Karpas-422 (cell line): ENCODE measurements around the gene PLA2R1. TPM values are rescaled to one million over a fixed set of nuclear protein-coding genes. Genes with fewer than 3 reads are reported as not detected.

Source experiments
- DNase-seq: peaks from one replicate; pipeline ENCODE4 v3.0.0-alpha.2; 2015
- H2AFZ ChIP-seq: fragments of 200-600 bp; sonication (generic); 2 replicates; pipeline ENCODE4 v1.6.1; 2014; ENCODE audit warnings: antibody characterized with exemption, low read length, mixed read lengths
- H3K27ac ChIP-seq: fragments of 200-600 bp; sonication (generic); 2 replicates; pipeline ENCODE4 v1.5.1; 2014; ENCODE audit warnings: mild to moderate bottlenecking, low read length, moderate library complexity
- H3K27me3 ChIP-seq: fragments of 200-600 bp; sonication (generic); 2 replicates; pipeline ENCODE4 v1.6.1; 2014; ENCODE audit warnings: low read length, mixed read lengths
- H3K36me3 ChIP-seq: fragments of 200-600 bp; sonication (generic); 2 replicates; pipeline ENCODE4 v1.6.1; 2014; ENCODE audit warnings: low read length, mixed read lengths; ENCODE audit not compliant: insufficient read depth
- H3K4me1 ChIP-seq: fragments of 200-600 bp; sonication (generic); 2 replicates; pipeline ENCODE4 v1.6.1; 2014; ENCODE audit warnings: mild to moderate bottlenecking, low read length, mixed read lengths
- H3K4me2 ChIP-seq: fragments of 200-600 bp; sonication (generic); 2 replicates; pipeline ENCODE4 v1.6.1; 2014; ENCODE audit warnings: low read length, low read depth, mild to moderate bottlenecking; ENCODE audit not compliant: poor library complexity, severe bottlenecking
- H3K4me3 ChIP-seq: fragments of 200-600 bp; sonication (generic); 2 replicates; pipeline ENCODE4 v1.5.1; 2014; ENCODE audit warnings: mild to moderate bottlenecking, antibody characterized with exemption, low read length, mixed read lengths
- H3K79me2 ChIP-seq: fragments of 200-600 bp; sonication (generic); 2 replicates; pipeline ENCODE4 v1.6.1; 2014; ENCODE audit warnings: mild to moderate bottlenecking, low read length, mixed read lengths
- H3K9ac ChIP-seq: fragments of 200-600 bp; sonication (generic); 2 replicates; pipeline ENCODE4 v1.6.0; 2014; ENCODE audit warnings: low read length
- H3K9me2 ChIP-seq: fragments of 200-600 bp; sonication (generic), shearing (Covaris generic); replicated peaks from 2 replicates; pipeline ENCODE4 v1.6.0; 2014; ENCODE audit warnings: mild to moderate bottlenecking, low read length, moderate library complexity; ENCODE audit not compliant: insufficient read depth
- H3K9me3 ChIP-seq: fragments of 300-700, 200-600 bp; sonication (generic); 2 replicates; pipeline ENCODE4 v1.6.1; 2014; ENCODE audit warnings: low read length, mixed read lengths
- H4K20me1 ChIP-seq: fragments of 200-600 bp; sonication (generic); 2 replicates; pipeline ENCODE4 v1.6.1; 2014; ENCODE audit warnings: mild to moderate bottlenecking, antibody characterized with exemption, low read length, low read depth; ENCODE audit not compliant: insufficient read depth
- total RNA-seq: library from RNA; depleted of rRNA; stranded (reverse); fragments of >200 nt; shearing (Covaris generic); gene quantifications from 2 replicates; pipeline ENCODE4 v1.2.3, GENCODE V29; 2014; ENCODE audit warnings: low replicate concordance

PLA2R1 gene
- total RNA-seq, 1 experiment from 2014 or later: not detected

DNA sequence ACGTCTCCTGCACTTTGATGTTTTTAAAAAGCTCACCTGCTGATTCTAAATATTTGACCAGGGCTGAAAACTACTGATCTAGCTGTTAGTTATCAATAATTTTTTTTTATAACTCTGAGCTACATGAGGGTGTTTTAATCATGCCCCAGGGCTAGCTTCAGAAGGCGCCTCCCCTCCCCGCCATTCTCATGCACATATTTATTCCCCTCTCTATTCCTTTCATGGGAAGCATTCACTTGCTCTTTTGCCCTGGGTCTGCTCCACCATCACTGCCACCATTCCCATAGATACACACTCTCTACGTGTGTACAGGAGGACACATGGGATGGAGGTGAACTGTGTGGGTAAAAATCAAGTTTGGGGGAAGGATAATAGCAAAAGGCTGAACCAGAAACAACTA is 101.0 kb downstream of the PLA2R1 start:
- no peak for DNase-seq
- no peaks in the 10 kb centered on the region for H3K79me2 ChIP-seq
- H3K9me2 ChIP-seq: no peaks in the 10 kb centered on the region
- H3K4me3 ChIP-seq: no peak overlapping the region
- H3K9me3 ChIP-seq: no peaks in the 10 kb centered on the region
- no peak overlapping the region for H3K9ac ChIP-seq
- H4K20me1 ChIP-seq: no peaks in the 10 kb centered on the region
- H3K27ac ChIP-seq: no peak overlapping the region
- H3K4me2 ChIP-seq: no peak overlapping the region
- no peaks in the 10 kb centered on the region for H3K36me3 ChIP-seq
- H2AFZ ChIP-seq: no peak overlapping the region
- H3K4me1 ChIP-seq: no peaks in the 10 kb centered on the region
- no peaks in the 10 kb centered on the region for H3K27me3 ChIP-seq

DNA sequence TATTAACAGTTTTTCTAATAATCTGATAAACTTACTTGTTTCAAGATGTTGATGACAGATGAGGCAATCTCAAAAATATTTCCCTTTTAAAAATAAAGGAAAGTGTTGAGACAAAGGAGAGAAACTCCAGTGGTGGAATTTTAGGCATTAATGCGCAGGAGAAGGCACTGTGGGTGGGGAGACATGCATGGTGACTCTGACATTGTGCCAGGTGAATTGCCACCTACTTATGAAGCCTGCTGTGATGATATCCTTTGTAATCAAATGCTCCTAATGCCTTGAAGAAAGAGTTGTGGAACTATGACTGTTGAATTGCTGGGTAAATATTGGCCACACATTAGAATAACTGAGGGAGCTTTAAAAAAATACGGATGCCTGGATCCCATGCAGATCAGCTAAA is 101.4 kb downstream of the PLA2R1 start:
- no peaks in the 10 kb centered on the region for H3K4me1 ChIP-seq
- no peaks in the 10 kb centered on the region for H4K20me1 ChIP-seq
- no peak overlapping the region for H3K9ac ChIP-seq
- no peaks in the 10 kb centered on the region for H3K9me2 ChIP-seq
- no peak overlapping the region for H3K27ac ChIP-seq
- no peak for DNase-seq
- no peaks in the 10 kb centered on the region for H3K27me3 ChIP-seq
- H3K36me3 ChIP-seq: no peaks in the 10 kb centered on the region
- H3K4me3 ChIP-seq: no peak overlapping the region
- H3K4me2 ChIP-seq: no peak overlapping the region
- no peaks in the 10 kb centered on the region for H3K79me2 ChIP-seq
- no peak overlapping the region for H2AFZ ChIP-seq
- H3K9me3 ChIP-seq: no peaks in the 10 kb centered on the region

DNA sequence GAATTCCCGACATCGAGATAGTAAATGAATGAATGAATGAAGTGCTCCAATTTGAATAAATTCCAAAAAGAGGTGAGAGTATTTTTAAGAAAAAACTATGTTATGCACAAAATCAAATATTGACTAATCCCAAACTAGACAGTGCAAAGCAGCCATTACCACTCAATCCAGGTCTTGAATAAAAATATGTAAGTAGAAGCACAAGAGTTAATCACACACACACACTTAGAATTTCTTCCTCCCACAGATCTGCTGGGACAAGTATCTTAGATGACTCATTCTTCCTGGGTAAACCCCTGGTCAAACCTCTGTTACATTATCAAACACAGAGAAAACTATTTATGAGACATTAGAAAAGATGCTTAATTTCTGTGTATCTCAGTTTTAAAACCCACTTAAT is 102.0 kb downstream of the PLA2R1 start:
- H3K27ac ChIP-seq: no peak overlapping the region
- no peaks in the 10 kb centered on the region for H3K4me1 ChIP-seq
- no peak overlapping the region for H3K9ac ChIP-seq
- H3K79me2 ChIP-seq: no peaks in the 10 kb centered on the region
- no peak overlapping the region for H2AFZ ChIP-seq
- no peak overlapping the region for H3K4me2 ChIP-seq
- no peak overlapping the region for H3K4me3 ChIP-seq
- no peaks in the 10 kb centered on the region for H4K20me1 ChIP-seq
- H3K27me3 ChIP-seq: no peaks in the 10 kb centered on the region
- DNase-seq: no peak
- H3K9me3 ChIP-seq: no peaks in the 10 kb centered on the region
- no peaks in the 10 kb centered on the region for H3K36me3 ChIP-seq
- no peaks in the 10 kb centered on the region for H3K9me2 ChIP-seq

DNA sequence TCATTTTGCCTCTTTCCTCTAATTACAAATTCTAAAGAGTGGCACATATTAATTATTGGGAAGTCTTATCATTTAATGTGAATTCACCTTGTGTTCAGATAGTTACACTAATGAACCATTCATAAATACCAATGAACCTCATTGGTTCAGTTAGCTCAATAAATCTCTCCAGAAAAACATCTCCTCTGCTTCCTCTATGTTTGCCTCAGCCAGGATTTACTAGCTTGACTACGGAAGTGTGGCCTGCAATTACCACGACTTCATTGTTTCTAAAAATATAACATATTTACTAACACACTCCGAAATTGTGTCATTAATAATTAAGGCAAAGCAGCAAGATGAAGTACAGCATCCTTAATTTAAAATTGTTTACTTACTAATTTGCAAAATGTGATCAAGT is 103.3 kb downstream of the PLA2R1 start:
- Histone ChIP-seq H4K20me1 (no peaks in the 10 kb centered on the region), H3K9me3 (no peaks in the 10 kb centered on the region), H3K4me1 (no peaks in the 10 kb centered on the region), H3K9me2 (no peaks in the 10 kb centered on the region), H3K4me2 (no peak overlapping the region), H3K27me3 (no peaks in the 10 kb centered on the region), H3K4me3 (no peak overlapping the region), H3K36me3 (no peaks in the 10 kb centered on the region), H3K9ac (no peak overlapping the region), H3K79me2 (no peaks in the 10 kb centered on the region), H3K27ac (no peak overlapping the region), H2AFZ (no peak overlapping the region)
- no peak for DNase-seq

DNA sequence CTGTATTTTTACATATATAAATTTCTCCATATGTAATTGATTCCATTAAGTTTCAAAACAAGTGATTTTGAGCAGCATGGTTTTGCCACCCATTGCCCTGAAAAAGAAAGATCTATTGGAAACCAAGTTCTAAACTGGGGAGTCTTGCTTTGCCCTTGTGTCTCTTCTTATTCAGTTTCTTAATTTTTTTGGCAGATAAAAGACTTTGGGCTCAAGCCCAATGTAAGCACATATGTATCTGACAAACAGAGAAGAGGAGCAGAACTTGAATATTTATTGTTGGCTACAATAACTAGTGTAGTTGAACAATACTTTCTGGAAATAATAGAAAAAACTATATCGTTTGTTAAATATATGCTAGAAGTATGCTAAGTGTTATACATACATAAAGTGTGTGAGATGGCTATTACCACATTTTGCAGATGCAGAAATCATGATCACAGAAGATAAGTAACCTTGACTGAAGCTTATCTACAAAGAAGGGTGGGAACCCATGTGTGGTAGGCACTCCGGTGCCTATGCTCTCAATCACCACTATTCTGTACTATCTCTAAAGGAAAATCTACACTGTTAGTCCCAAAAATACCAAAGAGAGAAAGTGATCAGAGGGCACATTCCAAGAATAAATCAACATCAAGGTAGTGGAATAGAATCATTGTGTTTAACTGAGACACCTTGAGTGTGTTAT is 109.1 kb downstream of the PLA2R1 start:
- no peak for DNase-seq

DNA sequence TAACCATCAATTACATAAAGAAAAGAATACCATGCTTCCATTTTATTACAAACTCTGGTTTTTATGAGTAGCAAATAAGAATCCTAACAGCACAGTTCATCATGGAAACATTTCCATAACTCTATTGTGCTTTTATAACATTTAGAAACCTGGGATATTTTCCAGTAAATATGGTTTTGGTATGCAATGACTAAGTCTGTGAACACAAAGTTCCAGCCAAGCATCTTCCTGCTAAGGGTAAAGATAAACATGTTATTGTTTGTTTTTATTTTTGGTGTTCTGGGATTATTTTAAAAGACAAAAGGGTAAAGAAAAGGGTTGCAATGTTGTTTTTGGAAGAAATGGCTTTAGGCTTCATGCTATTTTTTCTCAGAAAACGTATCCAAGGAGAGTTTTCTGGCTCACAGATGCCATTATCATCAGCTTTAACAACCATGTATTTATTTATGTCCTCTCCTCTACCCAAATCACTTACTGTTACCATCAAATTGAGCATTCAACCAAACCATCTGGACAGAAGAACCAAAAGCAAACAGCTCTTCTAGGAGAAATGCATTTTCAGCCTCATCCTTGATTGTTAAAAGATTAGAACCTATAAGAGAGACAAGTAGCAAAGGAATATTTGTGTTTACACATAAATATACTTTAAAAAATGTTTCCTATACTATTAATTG is 116.0 kb downstream of the PLA2R1 start:
- no peak overlapping the region for H3K4me3 ChIP-seq
- H3K9ac ChIP-seq: no peak overlapping the region
- H4K20me1 ChIP-seq: no peaks in the 10 kb centered on the region
- no peaks in the 10 kb centered on the region for H3K27me3 ChIP-seq
- H3K9me3 ChIP-seq: no peaks in the 10 kb centered on the region
- H3K36me3 ChIP-seq: no peaks in the 10 kb centered on the region
- no peaks in the 10 kb centered on the region for H3K9me2 ChIP-seq
- no peak for DNase-seq
- no peaks in the 10 kb centered on the region for H3K4me1 ChIP-seq
- H2AFZ ChIP-seq: no peak overlapping the region
- no peak overlapping the region for H3K4me2 ChIP-seq
- H3K27ac ChIP-seq: no peak overlapping the region
- no peaks in the 10 kb centered on the region for H3K79me2 ChIP-seq

More for the DNA sequence above, 109.1 kb downstream of the PLA2R1 start:
- Histone ChIP-seq H3K4me2 (no peak overlapping the region), H3K4me3 (no peak overlapping the region), H3K9me2 (no peaks in the 10 kb centered on the region), H3K4me1 (no peaks in the 10 kb centered on the region), H3K79me2 (no peaks in the 10 kb centered on the region), H3K27me3 (no peaks in the 10 kb centered on the region), H3K27ac (no peak overlapping the region), H2AFZ (no peak overlapping the region), H3K36me3 (no peaks in the 10 kb centered on the region), H3K9me3 (no peaks in the 10 kb centered on the region), H3K9ac (no peak overlapping the region), H4K20me1 (no peaks in the 10 kb centered on the region)

DNA sequence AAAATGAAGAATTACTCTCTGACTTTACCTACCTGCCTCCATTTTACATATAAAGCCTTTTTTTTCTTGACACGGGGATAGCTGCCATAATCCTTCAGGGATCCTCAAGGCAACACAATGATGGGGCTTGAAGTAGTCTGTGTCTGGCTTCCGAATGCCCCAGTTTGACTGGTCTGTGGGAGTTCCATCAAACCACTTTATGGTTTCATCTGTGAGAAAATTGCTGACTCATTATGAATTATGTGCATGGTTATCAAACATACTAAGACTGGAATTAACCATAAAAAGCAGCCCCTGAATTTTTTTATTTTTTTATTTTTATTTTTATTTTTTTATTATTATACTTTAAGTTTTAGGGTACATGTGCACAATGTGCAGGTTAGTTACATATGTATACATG is 117.5 kb downstream of the PLA2R1 start:
- Histone ChIP-seq H3K4me3 (no peak overlapping the region), H3K9me2 (no peaks in the 10 kb centered on the region), H3K9ac (no peak overlapping the region), H3K36me3 (no peaks in the 10 kb centered on the region), H3K9me3 (no peaks in the 10 kb centered on the region), H3K27me3 (no peaks in the 10 kb centered on the region), H2AFZ (no peak overlapping the region), H4K20me1 (no peaks in the 10 kb centered on the region), H3K27ac (no peak overlapping the region), H3K79me2 (no peaks in the 10 kb centered on the region), H3K4me1 (no peaks in the 10 kb centered on the region), H3K4me2 (no peak overlapping the region)
- no peak for DNase-seq

DNA sequence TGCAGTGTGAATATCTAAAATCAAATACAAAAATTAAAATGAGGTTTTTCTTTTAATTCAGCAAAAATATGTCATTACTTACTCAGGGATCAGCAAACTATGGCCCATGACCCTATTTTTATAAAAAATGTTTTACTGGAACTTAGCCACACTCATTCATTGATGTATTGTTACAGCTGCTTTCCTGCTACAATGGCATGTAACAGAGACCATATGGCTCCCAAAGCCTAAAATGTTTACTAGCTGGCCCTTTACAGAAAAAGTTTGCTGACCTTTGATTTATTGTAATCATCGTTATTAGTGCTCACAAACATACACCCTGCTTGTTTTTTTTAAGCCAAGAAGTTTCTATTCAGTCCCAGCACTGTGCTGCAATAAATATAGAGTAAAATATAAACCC is 120.3 kb downstream of the PLA2R1 start:
- no peak overlapping the region for H3K4me2 ChIP-seq
- H3K9me3 ChIP-seq: no peaks in the 10 kb centered on the region
- H3K79me2 ChIP-seq: no peaks in the 10 kb centered on the region
- no peaks in the 10 kb centered on the region for H3K9me2 ChIP-seq
- no peaks in the 10 kb centered on the region for H3K4me1 ChIP-seq
- H3K36me3 ChIP-seq: no peaks in the 10 kb centered on the region
- H3K4me3 ChIP-seq: no peak overlapping the region
- no peaks in the 10 kb centered on the region for H3K27me3 ChIP-seq
- no peak overlapping the region for H2AFZ ChIP-seq
- no peak overlapping the region for H3K27ac ChIP-seq
- no peak overlapping the region for H3K9ac ChIP-seq
- H4K20me1 ChIP-seq: no peaks in the 10 kb centered on the region
- DNase-seq: no peak
